K562 (cell line): ENCODE measurements around the gene EGLN3. TPM values are rescaled to one million over a fixed set of nuclear protein-coding genes. Genes with fewer than 3 reads are reported as not detected.

Experiments
- ATAC-seq: fragments of 200-7000 bp; cut with Tn5 transposase; 3 replicates; pipeline ENCODE4 v1.9.1; 2020; ENCODE audit warnings: moderate library complexity
- BruUV-seq: library from RNA; stranded (reverse); fragments of 400-500 nt; replicated peaks from 2 replicates; lab custom pipeline; 2021; lab: Mats Ljungman, UMichigan
- CTCF ChIA-PET: fragments of 300-600 bp; formaldehyde crosslinking; extraction: SDS; loops from one replicate; lab custom pipeline; 2021; ENCODE audit warnings: low intra/inter-chr PET ratio; lab: Yijun Ruan, JAX
- POLR2A ChIA-PET: fragments of 300-600, 350-650 bp; sonication (Branson Sonifier 250); formaldehyde crosslinking; extraction: SDS; loops from one replicate; lab custom pipeline; 2021; ENCODE audit warnings: antibody characterized with exemption, inconsistent platforms; lab: Yijun Ruan, JAX
- DNase-seq, 4 experiments: peaks; one replicate each; pipeline versions ENCODE4 v3.0.0 to v3.0.0-alpha.2; 2011 to 2018; ENCODE audit warnings: low spot score in 3 of 4, mixed read lengths in 3 of 4; ENCODE audit errors: extremely low read depth in 1 of 4
- FAIRE-seq: peaks from 2 replicates; lab custom pipeline; 2011; peaks lifted over from hg19 to GRCh38; lab: Jason Lieb, UNC
- H2AFZ ChIP-seq: 2 replicates; pipeline ENCODE4 v1.6.0; 2011; ENCODE audit warnings: low read depth, low read length, control low read depth, inconsistent platforms
- H3K27ac ChIP-seq: fragments of 200-600 bp; 3 replicates; pipeline ENCODE4 v1.8.0; 2011; ENCODE audit warnings: low read depth, mild to moderate bottlenecking, control low read depth, inconsistent platforms, low read length, moderate library complexity, mixed read lengths; ENCODE audit errors: extremely low read depth
- H3K27me3 ChIP-seq, 2 experiments: fragments of 300-600 bp in 1 of 2; 2 replicates in 1 of 2; 3 replicates in 1 of 2; pipeline versions ENCODE4 v1.6.0 to v1.8.0; 2011; ENCODE audit warnings: inconsistent platforms in 2 of 2, low read length in 2 of 2, mild to moderate bottlenecking in 1 of 2, mixed read lengths in 1 of 2, moderate library complexity in 1 of 2; ENCODE audit not compliant: control insufficient read depth in 2 of 2, insufficient read depth in 2 of 2
- H3K36me3 ChIP-seq: fragments of 300-600 bp; 3 replicates; pipeline ENCODE4 v1.8.0; 2011; ENCODE audit warnings: mild to moderate bottlenecking, low read length, inconsistent platforms; ENCODE audit not compliant: control insufficient read depth, insufficient read depth
- H3K4me1 ChIP-seq, 2 experiments: fragments of 200-600 bp in 1 of 2; replicated peaks in 1 of 2; 2 replicates in 1 of 2; 3 replicates in 1 of 2; pipeline versions ENCODE4 v1.5.1 to v1.8.0; 2011; ENCODE audit warnings: inconsistent platforms in 2 of 2, low read length in 2 of 2, mild to moderate bottlenecking in 1 of 2, mixed read lengths in 1 of 2, moderate library complexity in 1 of 2; ENCODE audit not compliant: control insufficient read depth in 2 of 2, insufficient read depth in 2 of 2
- H3K4me2 ChIP-seq: 2 replicates; pipeline ENCODE4 v1.6.1; 2011; ENCODE audit warnings: low read length, control low read depth, inconsistent platforms, mixed read lengths; ENCODE audit not compliant: insufficient read depth
- H3K4me3 ChIP-seq: fragments of 200-600 bp; sonication (generic), shearing (Covaris generic); 2 replicates; pipeline ENCODE4 v1.5.1; 2016; ENCODE audit warnings: control low read depth, inconsistent platforms
- H3K79me2 ChIP-seq: fragments of 200-600 bp; 3 replicates; pipeline ENCODE4 v1.8.0; 2011; ENCODE audit warnings: low read length, inconsistent platforms; ENCODE audit not compliant: control insufficient read depth, insufficient read depth
- H3K9ac ChIP-seq, 2 experiments: 2 replicates each; pipeline versions ENCODE4 v1.6.0 to v1.6.1; 2011; ENCODE audit warnings: low read depth in 2 of 2, low read length in 2 of 2, control low read depth in 1 of 2, inconsistent platforms in 1 of 2, mild to moderate bottlenecking in 1 of 2, mixed read lengths in 1 of 2; ENCODE audit not compliant: insufficient read depth in 1 of 2
- H3K9me1 ChIP-seq: one replicate; pipeline ENCODE4 v1.6.0; 2011; ENCODE audit warnings: inconsistent platforms, mild to moderate bottlenecking, low read length, moderate library complexity; ENCODE audit not compliant: control insufficient read depth, insufficient read depth
- H3K9me3 ChIP-seq: replicated peaks from 2 replicates; pipeline ENCODE4 v1.5.1; 2011; ENCODE audit warnings: low read depth, low read length, inconsistent platforms; ENCODE audit not compliant: control insufficient read depth, insufficient read depth
- H4K20me1 ChIP-seq: replicated peaks from 2 replicates; pipeline ENCODE4 v1.6.1; 2011; ENCODE audit warnings: low read length, inconsistent platforms, mixed read lengths; ENCODE audit not compliant: control insufficient read depth, insufficient read depth
- CC2D1A ChIP-seq: fragments of 450-650 bp; IDR thresholded peaks from 2 replicates; pipeline ENCODE4 v1.6.1; 2017; ENCODE audit warnings: mild to moderate bottlenecking
- ETV1 ChIP-seq: fragments of 450-650 bp; conservative IDR thresholded peaks from 2 replicates; pipeline ENCODE4 v1.6.1; 2016; ENCODE audit warnings: missing genetic modification characterization, control low read depth, low read depth, missing compliant biosample characterization
- NFE2L1 ChIP-seq: fragments of 450-650 bp; IDR thresholded peaks from 2 replicates; pipeline ENCODE4 v1.6.1; 2016; ENCODE audit warnings: missing genetic modification characterization, low read depth, mild to moderate bottlenecking, missing compliant biosample characterization, moderate library complexity, borderline replicate concordance
- NFYB ChIP-seq: IDR thresholded peaks from 2 replicates; pipeline ENCODE4 v1.6.1; 2011; ENCODE audit warnings: mild to moderate bottlenecking, moderate library complexity; ENCODE audit not compliant: insufficient read length; ENCODE audit errors: extremely low read depth
- RBM17 ChIP-seq: fragments of 200-400 bp; formaldehyde crosslinking; IDR thresholded peaks from 2 replicates; pipeline ENCODE4 v1.6.1; 2017; ENCODE audit warnings: low read depth, mild to moderate bottlenecking, low read length, borderline replicate concordance
- SRF ChIP-seq, 2 experiments: fragments of 250-450, 450-650 bp in 1 of 2; sonication (Bioruptor Pico) in 1 of 2; sonication (generic) in 1 of 2; formaldehyde crosslinking; IDR thresholded peaks; 2 replicates each; pipeline versions ENCODE4 v1.5.0 to v1.5.1; 2020 to 2022; ENCODE audit warnings: mild to moderate bottlenecking in 1 of 2, missing genetic modification reagents in 1 of 2
- TCF7L2 ChIP-seq: fragments of 150-350 bp; IDR thresholded peaks from 2 replicates; pipeline ENCODE4 v1.6.1; 2016; ENCODE audit warnings: low read depth, mild to moderate bottlenecking, low read length, moderate library complexity
- THRAP3 ChIP-seq: fragments of 450-650 bp; IDR thresholded peaks from 2 replicates; pipeline ENCODE4 v1.6.1; 2016; ENCODE audit warnings: mild to moderate bottlenecking, inconsistent platforms, borderline replicate concordance
- ZFX ChIP-seq: sonication (generic); formaldehyde crosslinking; IDR thresholded peaks from 2 replicates; pipeline ENCODE4 v1.8.0; 2022; ENCODE audit warnings: mild to moderate bottlenecking, missing genetic modification reagents, moderate library complexity
- ZNF121 ChIP-seq: sonication (generic); formaldehyde crosslinking; conservative IDR thresholded peaks from 2 replicates; pipeline ENCODE4 v1.8.0; 2022; ENCODE audit warnings: missing genetic modification reagents
- ZNF146 ChIP-seq: IDR thresholded peaks from one replicate; pipeline ENCODE4 v1.6.1; 2018; ENCODE audit warnings: missing compliant biosample characterization; ENCODE audit not compliant: unreplicated experiment
- ZNF184 ChIP-seq: sonication (generic); formaldehyde crosslinking; IDR thresholded peaks from 2 replicates; pipeline ENCODE4 v1.5.0; 2020; ENCODE audit warnings: missing genetic modification reagents
- ZNF316 ChIP-seq: fragments of 450-650 bp; IDR thresholded peaks from 2 replicates; pipeline ENCODE4 v1.6.1; 2016
- WGBS: fragments of 100-300 bp; shearing (Covaris generic); methylation state at CpG from one replicate; pipeline ENCODE4 v1.1.6; 2016; ENCODE audit warnings: low coverage, mixed read lengths; ENCODE audit not compliant: insufficient coverage; ENCODE audit errors: missing lambda C conversion rate; 5-methylcytosine and 5-hydroxymethylcytosine counted together
- in situ Hi-C: fragments of 300-500 bp; cut with MboI; formaldehyde crosslinking; loops from 4 replicates; pipeline ENCODE4 v1.15.0; 2018; ENCODE audit warnings: inconsistent platforms, mixed read lengths
- intact Hi-C: fragments of 100-400 bp; cut with micrococcal nuclease; formaldehyde crosslinking; loops from 2 replicates; pipeline ENCODE4 v1.14.2; 2022
- polyA plus RNA-seq, 8 experiments: library from polyadenylated mRNA; depleted of rRNA in 4 of 8; stranded (reverse) in 5 of 8; unstranded in 3 of 8; fragments of >200 nt; fragmentation: Nextera tagmentation in 2 of 8; fragmentation: Illumina TruSeq in 1 of 8; extraction: Ambion mirVana in 2 of 8; extraction: Trizol in 1 of 8; gene quantifications; 2 replicates each; pipeline versions ENCODE4 v1.2.1 to v1.2.3, GENCODE V29; 2011 to 2014; ENCODE audit warnings: inconsistent platforms in 1 of 8, missing spikeins in 1 of 8
- total RNA-seq, 7 experiments: library from RNA; depleted of rRNA in 6 of 7; stranded (reverse); fragments of >200 nt in 6 of 7; fragmentation: Illumina TruSeq in 2 of 7; extraction: Trizol in 2 of 7; gene quantifications; 2 replicates each; pipeline versions ENCODE4 v1.2.1 to v1.2.3, GENCODE V29; 2011 to 2021; ENCODE audit warnings: low replicate concordance in 1 of 7

The EGLN3 gene
- total and polyA plus RNA-seq, 9 of the 15 experiments (the other 6 are each of a cell fraction or from before 2014, with no cell fraction given) = 2.5 to 87.6 (median 5.8) TPM

GRCh38 chr14:33931461-33931860 lies 19.4 kb downstream of the EGLN3 start:
- H3K36me3 ChIP-seq = peaks cover 46% of the 10 kb centered on the region
- 100% methylated on average over 1 of the region's 1 CpG for WGBS
- ATAC-seq = no peak
- H3K27me3 ChIP-seq = no peaks in the 10 kb centered on the region
- TF ChIP-seq ZNF316 = no peak
- no peak for TF ChIP-seq ETV1 (tag)
- TF ChIP-seq CC2D1A = no peak
- H2AFZ ChIP-seq = no peak overlapping the region
- intact Hi-C loops = no loop called here
- CTCF ChIA-PET = no interaction called here
- H3K9ac ChIP-seq = no peak overlapping the region
- H3K27ac ChIP-seq = no peak overlapping the region
- no peaks in the 10 kb centered on the region for H3K9me3 ChIP-seq
- POLR2A ChIA-PET = no interaction called here
- peaks cover 6% of the 10 kb centered on the region; the same call in 1 of the 2 replicates for H4K20me1 ChIP-seq
- H3K4me2 ChIP-seq = no peak overlapping the region
- H3K9me1 ChIP-seq = no peaks in the 10 kb centered on the region
- no peak for FAIRE-seq
- no peak overlapping the region for H3K4me3 ChIP-seq
- no peak for DNase-seq
- in situ Hi-C loops = no loop called here
- peaks cover 0 to 25% of the 10 kb centered on the region in 2 experiments; a peak in 3 of 5 replicates for H3K4me1 ChIP-seq
- no TSS peak for BruUV-seq
- peaks cover 74% of the 10 kb centered on the region for H3K79me2 ChIP-seq

DNA sequence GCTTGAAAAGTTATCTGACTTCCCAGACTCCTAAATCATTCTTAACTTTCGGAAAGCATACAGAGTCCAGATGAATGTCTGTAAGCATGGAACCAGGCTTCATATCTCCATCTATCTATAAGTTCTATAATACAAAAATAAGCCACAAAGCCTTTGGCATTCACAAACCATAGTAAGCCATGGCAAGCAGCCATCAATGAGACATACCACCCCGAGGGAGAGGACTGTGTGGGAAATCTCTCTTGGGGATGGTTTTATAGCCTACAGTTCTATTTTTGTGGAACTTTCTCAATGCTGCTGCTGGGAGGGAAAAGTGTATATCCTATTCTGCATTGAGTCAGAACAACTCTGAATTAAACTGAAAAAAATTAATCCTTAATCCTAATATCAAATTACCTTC lies 20.4 kb downstream of the EGLN3 start:
- Histone ChIP-seq H3K4me2 (no peak overlapping the region), H3K79me2 (peaks cover 66% of the 10 kb centered on the region), H3K4me3 (no peak overlapping the region), H3K9me3 (no peaks in the 10 kb centered on the region), H3K27me3 (no peaks in the 10 kb centered on the region), H4K20me1 (peaks cover 6% of the 10 kb centered on the region; the same call in 1 of the 2 replicates), H3K36me3 (peaks cover 57% of the 10 kb centered on the region), H3K9me1 (no peaks in the 10 kb centered on the region), H3K27ac (no peak overlapping the region), H3K4me1 (peaks cover 0 to 22% of the 10 kb centered on the region in 2 experiments; a peak in 3 of 5 replicates), H2AFZ (no peak overlapping the region), H3K9ac (no peak overlapping the region)
- ATAC-seq (no peak), DNase-seq (no peak), FAIRE-seq (no peak)
- CTCF ChIA-PET = no interaction called here
- intact Hi-C loops = no loop called here
- no peak for TF ChIP-seq THRAP3
- no peak for TF ChIP-seq RBM17
- TF ChIP-seq ZNF184 (CRISPR knock-in tag) = no peak
- TF ChIP-seq NFE2L1 = no peak
- no peak for TF ChIP-seq NFYB
- TF ChIP-seq ZNF121 (CRISPR knock-in tag) = no peak
- TF ChIP-seq TCF7L2 = no peak
- TF ChIP-seq ZNF146 = no peak
- TF ChIP-seq SRF (CRISPR knock-in tag; IDR thresholded peaks at IDR 0.05) = no peak
- no peak for TF ChIP-seq ZFX (CRISPR knock-in tag)
- no TSS peak for BruUV-seq
- in situ Hi-C loops = no loop called here
- 69% methylated on average over 2 of the region's 2 CpGs for WGBS
- POLR2A ChIA-PET = no interaction called here
